BJ (cell line): Measurements from ENCODE around the gene PIN4. TPM values are rescaled to one million over a fixed set of nuclear protein-coding genes. Genes with fewer than 3 reads are reported as not detected.
"Not testable (repeated sequence)": the region's sequence is repeated elsewhere in the genome, so short reads cannot be mapped to it uniquely, and the experiment has no call there.

ENCODE experiments used
- CTCF ChIA-PET: fragments of 350-600 bp; formaldehyde crosslinking; extraction: SDS; loops from one replicate; lab custom pipeline; 2021; ENCODE audit warnings: antibody characterized with exemption, inconsistent platforms; lab: Yijun Ruan, JAX
- POLR2A ChIA-PET: fragments of 300-600 bp; sonication (Branson Sonifier 250); formaldehyde crosslinking; extraction: SDS; loops from one replicate; lab custom pipeline; 2021; ENCODE audit warnings: antibody characterized with exemption; lab: Charles Lee
- DNase-seq: peaks from one replicate; pipeline ENCODE4 v3.0.0-alpha.2; 2011; ENCODE audit warnings: low read depth
- H3K27me3 ChIP-seq: 2 replicates; pipeline ENCODE4 v1.6.0; 2011; ENCODE audit warnings: low read length; ENCODE audit not compliant: control insufficient read depth, insufficient read depth
- H3K36me3 ChIP-seq: 2 replicates; pipeline ENCODE4 v1.5.1; 2011; ENCODE audit warnings: low read length; ENCODE audit not compliant: control insufficient read depth, insufficient read depth
- H3K4me3 ChIP-seq: 2 replicates; pipeline ENCODE4 v1.5.1; 2011; ENCODE audit warnings: low read depth, mild to moderate bottlenecking, control low read depth, low read length
- CTCF ChIP-seq: IDR thresholded peaks from 2 replicates; pipeline ENCODE4 v1.5.1; 2011; ENCODE audit warnings: low read depth, mild to moderate bottlenecking, control low read depth, inconsistent platforms, low read length, moderate library complexity; ENCODE audit not compliant: insufficient read depth
- polyA plus RNA-seq: library from polyadenylated mRNA; depleted of rRNA; stranded (reverse); fragments of >200 nt; gene quantifications from 2 replicates; pipeline ENCODE4 v1.2.3, GENCODE V29; 2011

The PIN4 gene
- polyA plus RNA-seq, 1 experiment: 6.5 TPM

GRCh38 chrX:72208126-72208800 is 26.7 kb downstream of the PIN4 start:
- no peaks in the 10 kb centered on the region for H3K27me3 ChIP-seq
- ChIA-PET POLR2A (no interaction called here), CTCF (interaction anchor here (0.6 kb wide), 1 partner anchor 25 kb away, joined by 3 read pairs; no protein-coding TSS in a partner anchor)
- H3K36me3 ChIP-seq: no peaks in the 10 kb centered on the region
- no peak for DNase-seq
- H3K4me3 ChIP-seq: no peak overlapping the region
- TF ChIP-seq CTCF: no peak

GRCh38 chrX:72216973-72217372 is 35.4 kb downstream of the PIN4 start:
- no peak for TF ChIP-seq CTCF
- POLR2A ChIA-PET: no interaction called here
- Histone ChIP-seq H3K27me3 (no peaks in the 10 kb centered on the region), H3K4me3 (no peak overlapping the region), H3K36me3 (no peaks in the 10 kb centered on the region)
- DNase-seq: no peak
- CTCF ChIA-PET: no interaction called here

GRCh38 chrX:72220375-72220774 is 38.8 kb downstream of the PIN4 start:
- CTCF ChIA-PET, POLR2A ChIA-PET, H3K4me3 ChIP-seq, H3K27me3 ChIP-seq, H3K36me3 ChIP-seq, DNase-seq: not testable (repeated sequence)

GRCh38 chrX:72230290-72230689 is 48.7 kb downstream of the PIN4 start:
- DNase-seq: no peak
- TF ChIP-seq CTCF: no peak
- POLR2A ChIA-PET: no interaction called here
- Histone ChIP-seq H3K4me3 (no peak overlapping the region), H3K27me3 (no peaks in the 10 kb centered on the region), H3K36me3 (no peaks in the 10 kb centered on the region)
- CTCF ChIA-PET: no interaction called here

- TF ChIP-seq CTCF: no peak
Observed at GRCh38 chrX:72236841-72237240, 55.3 kb downstream of the PIN4 start.

GRCh38 chrX:72238183-72238582 is 56.6 kb downstream of the PIN4 start:
- no peak for DNase-seq
- ChIA-PET POLR2A (no interaction called here), CTCF (interaction anchor here (0.8 kb wide), 1 partner anchor 968 kb away, joined by 3 read pairs; no protein-coding TSS in a partner anchor)
- peak overlapping the region; percentile 40 for H3K4me3 ChIP-seq
- no peak for TF ChIP-seq CTCF
- H3K27me3 ChIP-seq: no peaks in the 10 kb centered on the region
- no peaks in the 10 kb centered on the region for H3K36me3 ChIP-seq

More at GRCh38 chrX:72236841-72237240, 55.3 kb downstream of the PIN4 start:
- CTCF ChIA-PET: no interaction called here
- Histone ChIP-seq H3K27me3 (no peaks in the 10 kb centered on the region), H3K4me3 (no peak overlapping the region), H3K36me3 (no peaks in the 10 kb centered on the region)
- POLR2A ChIA-PET: no interaction called here
- DNase-seq: no peak
